SKM-1 treated with dmso at 0.1 percent for 144 hours (cell line): ENCODE results near the gene ALPI.
A peak's percentile ranks its signal among the peaks of the same experiment; 100 is the strongest.
"Not testable (repeated sequence)": the region's sequence is repeated elsewhere in the genome, so short reads cannot be mapped to it uniquely, and the experiment has no call there.

Experiments used
- DNase-seq: peaks from one replicate; lab custom pipeline; 2025; ENCODE audit not compliant: unreplicated experiment; lab: John Stamatoyannopoulos, UW

The ALPI gene

DNA sequence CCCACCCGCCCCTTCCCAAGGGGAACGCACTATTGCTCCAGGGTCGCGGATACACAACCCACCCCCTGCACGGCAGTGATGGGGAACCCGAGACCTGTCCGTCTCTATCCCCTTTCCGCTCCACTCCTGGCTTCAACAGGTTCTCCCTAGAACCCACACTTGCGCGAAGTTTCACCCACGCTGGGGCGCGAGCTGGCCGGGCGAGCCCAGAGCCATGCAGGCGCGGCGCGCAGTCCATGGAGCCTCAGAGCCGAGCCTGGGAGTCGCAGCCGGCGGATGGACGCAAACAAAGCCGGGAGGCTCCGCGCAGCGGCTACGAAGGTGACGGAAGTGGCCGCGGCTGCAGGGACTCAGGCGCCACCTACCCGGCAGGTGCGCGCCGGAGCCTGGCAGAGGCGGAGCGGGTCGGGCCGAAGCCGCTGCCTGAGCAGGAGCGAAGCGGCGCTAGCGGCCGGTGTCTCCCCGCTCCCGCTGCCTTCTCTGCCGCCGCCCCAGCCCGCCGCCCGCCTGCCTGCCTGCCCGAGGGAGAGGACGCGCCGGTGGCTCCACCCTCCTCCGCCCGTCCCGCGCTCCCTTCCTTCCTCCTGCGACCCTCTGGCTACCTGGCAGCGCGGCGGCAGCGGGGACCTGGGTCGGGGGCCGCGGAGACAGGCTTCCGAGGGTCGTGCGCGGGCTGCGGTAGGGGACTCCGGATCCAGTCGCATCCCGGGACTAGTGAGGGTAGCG is 35.3 kb upstream of the ALPI start:
- no peak for DNase-seq

DNA sequence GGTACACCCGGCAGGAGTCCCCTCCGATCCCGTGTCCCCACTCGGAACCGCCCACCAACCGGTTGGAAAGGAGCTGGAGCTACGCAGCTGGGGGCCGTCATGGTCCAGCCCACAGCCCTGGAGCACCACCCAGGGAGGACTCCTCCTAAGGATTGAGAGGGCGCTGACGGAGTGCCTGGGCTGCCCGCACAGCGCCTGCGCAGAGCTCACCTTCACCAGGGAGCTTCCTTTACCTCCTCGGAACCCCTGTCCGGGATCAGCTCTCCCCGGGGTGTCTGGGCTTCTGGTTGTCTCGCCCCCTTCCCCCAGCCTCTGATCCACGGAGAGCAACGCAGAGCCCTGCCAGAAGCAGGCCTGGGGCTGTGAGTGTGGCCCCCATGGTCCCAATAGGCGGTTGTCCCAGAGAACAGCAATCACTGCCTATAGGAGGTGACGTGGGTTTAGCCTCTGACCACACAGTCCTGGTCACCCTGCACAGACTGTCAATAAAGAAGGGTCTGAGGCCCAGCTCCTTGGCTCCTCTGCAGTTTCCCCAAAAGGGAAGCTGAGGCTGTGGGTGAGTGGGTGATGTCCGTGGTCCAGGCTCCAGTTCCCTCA is 34.7 kb upstream of the ALPI start:
- DNase-seq, result no peak

DNA sequence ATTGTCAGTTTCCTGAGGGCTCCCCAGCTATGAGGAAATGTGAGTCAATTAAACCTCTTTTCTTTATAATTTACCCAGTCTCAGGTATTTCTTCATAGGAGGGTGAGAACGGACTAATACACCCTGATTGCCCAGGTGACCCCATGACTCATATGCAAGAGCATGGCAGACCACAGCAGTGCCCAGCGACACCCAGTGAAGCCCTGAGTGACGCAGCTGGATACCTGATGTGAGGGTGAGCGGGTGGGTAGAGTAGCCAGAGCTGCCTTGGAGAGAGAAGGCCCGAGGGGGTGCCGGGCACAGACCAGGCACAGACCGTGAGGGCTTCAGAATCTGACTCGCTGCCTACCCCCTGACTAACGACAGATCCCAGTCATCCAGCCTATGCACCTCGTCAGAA is 33.9 kb upstream of the ALPI start:
- no peak for DNase-seq

DNA sequence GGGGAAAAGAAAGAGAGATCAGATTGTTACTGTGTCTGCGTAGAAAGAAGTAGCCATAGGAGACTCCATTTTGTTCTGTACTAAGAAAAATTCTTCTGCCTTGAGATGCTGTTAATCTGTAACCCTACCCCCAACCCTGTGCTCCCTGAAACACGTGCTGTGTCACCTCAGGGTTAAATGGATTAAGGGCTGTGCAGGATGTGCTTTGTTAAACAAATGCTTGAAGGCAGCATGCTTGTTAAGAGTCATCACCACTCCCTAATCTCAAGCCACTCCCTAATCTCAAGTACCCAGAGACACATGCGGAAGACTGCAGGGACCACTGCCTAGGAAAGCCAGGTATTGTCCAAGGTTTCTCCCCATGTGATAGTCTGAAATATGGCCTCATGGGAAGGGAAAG is 33.0 kb upstream of the ALPI start:
- not testable (repeated sequence) for DNase-seq

DNA sequence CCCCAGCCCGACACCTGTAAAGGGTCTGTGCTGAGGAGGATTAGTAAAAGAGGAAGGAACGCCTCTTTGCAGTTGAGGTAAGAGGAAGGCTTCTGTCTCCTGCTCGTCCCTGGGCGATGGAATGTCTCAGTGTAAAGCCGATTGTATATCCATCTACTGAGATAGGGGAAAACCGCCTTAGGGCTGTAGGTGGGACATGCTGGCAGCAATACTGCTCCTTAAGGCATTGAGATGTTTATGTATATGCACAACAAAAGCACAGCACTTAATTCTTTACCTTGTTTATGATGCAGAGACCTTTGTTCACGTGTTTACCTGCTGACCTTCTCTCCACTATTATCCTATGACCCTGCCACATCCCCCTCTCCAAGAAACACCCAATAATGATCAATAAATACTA is 32.5 kb upstream of the ALPI start:
- DNase-seq, result not testable (repeated sequence)

DNA sequence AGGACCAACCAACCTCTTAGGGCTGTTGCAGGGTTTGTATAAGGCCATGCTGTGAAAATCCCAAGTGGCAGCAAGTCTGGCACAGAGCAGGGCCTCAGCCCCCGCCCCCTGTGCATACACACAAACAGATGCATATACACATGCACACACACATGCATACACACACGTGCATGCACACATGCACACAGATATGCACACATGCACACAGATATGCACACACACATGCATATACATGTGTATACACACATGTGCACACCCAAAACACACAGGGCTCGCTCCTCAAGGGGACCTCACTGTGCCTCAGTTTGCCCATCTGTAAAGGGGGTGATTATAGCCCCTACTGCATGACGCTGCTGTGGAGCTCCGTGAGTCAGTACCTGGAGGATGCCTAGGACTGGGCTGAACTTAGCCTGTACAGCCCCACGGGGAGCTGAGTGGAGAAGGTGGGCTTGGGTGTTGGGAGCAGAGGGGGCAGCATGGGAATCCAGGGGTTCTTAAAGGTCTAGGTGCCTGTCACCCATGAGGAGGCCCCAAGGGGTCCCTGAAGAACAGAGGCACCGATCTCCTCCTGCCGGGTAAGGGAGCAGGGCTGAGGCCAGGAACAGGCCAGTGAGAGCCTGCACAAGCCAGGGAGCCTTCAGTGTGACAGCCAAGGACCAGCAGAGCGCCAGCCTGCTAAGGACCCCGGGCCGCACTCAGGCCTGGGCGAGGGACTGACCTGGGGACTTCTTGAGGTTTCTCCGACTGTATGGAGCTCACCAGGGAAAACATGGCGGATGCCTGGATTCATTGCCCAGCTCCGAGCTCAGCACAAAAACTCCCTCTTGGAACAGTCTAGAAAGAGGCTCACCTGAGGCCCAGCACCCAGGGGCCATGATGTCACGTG is 24.0 kb upstream of the ALPI start:
- no peak for DNase-seq

DNA sequence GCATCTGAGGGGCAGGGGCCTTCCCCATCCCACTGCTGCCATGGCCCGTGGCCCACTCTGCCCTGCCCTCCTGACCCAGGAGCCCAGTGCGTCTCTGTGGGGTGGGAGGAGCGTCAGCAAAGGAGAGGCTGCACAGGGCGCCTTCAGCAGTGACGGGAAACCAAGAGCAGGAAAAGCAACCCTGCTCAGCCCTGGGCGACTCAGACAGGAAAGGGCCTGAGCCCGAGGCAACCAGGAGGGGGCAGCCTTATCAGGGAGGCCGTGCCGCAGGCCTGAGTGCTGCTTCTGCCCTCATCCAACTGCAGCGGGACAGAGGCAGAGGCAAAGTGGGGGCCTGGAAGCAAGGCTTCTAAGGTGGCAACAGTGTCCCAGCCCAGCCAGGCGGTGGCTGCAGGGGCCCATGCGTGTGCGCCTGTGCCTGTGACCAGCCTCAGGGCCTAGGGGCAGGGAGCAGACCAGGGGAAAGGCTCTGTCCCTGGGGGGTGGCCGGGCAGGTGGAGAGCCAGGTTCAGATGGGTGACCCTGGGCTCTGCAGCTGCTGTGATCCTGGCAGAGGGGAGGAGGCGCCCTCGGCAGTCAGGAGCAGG is 23.3 kb upstream of the ALPI start:
- DNase-seq, result no peak

DNA sequence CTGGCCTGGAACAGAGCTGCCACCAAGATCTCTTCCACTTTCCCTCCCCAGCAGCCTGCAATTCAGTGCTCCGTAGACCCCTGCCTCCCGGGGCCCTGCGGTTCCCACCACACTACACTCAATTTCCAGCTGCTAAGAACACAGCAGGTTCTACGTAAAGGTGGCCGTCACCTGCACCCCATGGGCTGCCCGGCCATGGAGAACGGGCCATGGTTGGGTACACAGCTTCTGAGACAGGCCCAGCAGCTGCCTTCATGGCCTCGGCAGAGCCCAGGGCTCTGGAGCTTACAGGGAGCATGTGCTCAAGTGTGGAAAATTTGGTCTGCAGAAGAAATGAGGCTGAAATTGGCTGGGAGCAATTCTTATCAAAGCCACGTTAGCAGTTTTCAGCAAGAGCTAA is 22.3 kb upstream of the ALPI start:
- DNase-seq, result not testable (repeated sequence)

DNA sequence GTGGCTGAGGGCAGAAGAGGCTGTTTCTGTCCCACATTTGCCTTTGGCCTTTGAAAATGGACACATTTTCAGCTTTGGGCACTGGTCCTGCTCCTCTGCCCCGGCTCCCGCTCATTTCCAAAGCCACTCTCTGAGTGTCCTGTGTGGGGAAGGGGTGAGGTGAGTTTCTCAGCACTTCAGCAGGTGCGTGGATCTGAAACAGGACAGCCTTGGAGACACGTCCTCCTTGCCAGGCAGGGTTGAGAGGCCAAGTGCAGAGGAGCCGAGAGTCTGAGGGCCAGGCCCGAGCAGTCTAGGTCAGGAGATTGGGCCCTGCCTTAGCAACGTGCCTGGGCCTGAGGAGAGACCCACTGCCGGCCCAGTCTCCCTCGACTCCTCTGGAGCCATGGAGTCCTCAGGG is 21.9 kb upstream of the ALPI start:
- DNase-seq, result no peak

DNA sequence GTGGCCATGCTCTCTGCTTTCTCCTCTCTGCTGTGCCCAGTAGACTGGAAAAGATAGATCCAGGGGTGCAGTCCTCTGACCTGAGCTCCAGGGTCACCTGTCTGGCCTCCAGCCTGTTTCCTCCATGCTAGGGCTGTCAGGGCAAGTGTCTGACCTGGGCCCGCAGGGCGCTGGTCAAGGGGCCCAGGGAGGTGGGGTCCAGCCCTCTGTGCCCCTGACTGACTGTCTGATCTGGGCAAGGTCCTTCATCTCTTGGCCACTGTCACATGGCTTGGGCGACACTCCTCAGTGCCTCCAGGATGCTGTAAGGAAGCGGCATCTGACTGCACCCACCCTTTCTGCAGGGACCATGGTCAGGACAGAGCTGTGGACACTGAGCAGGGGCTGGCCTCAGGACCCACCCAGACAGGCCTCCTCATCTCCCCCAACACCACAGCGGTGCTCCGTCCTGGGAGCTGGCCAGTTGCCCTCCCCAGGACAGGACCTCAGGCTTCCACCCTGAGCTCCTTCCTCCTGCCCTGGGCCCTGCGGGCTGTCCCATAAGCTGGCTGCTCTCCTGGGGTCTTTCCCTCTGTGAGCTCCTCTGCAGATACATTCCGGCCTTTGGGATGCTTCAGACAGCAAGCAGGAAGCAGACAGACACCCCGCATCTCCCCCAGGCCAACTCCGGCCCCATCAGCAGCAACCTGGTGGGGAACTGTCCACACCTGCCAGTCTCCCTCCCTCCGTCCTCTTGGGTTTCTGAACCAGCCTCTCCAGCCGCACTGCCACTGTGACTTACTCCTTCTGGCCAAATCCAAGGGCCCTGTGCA is 21.2 kb upstream of the ALPI start:
- DNase-seq, result no peak

DNA sequence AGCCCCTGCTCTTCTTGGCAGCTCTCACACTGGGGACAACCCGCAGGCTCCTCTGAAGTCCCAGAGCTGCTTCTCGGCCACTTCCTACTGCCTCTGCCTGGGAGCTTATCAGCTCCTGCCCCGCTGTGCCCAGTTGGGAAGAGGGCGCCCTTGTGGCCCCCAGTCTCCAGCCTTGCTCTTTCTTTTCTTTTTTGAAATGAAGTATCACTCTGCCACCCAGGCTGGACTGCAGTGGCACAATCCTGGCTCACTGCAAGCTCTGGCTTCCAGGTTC is 20.6 kb upstream of the ALPI start:
- DNase-seq, result no peak

DNA sequence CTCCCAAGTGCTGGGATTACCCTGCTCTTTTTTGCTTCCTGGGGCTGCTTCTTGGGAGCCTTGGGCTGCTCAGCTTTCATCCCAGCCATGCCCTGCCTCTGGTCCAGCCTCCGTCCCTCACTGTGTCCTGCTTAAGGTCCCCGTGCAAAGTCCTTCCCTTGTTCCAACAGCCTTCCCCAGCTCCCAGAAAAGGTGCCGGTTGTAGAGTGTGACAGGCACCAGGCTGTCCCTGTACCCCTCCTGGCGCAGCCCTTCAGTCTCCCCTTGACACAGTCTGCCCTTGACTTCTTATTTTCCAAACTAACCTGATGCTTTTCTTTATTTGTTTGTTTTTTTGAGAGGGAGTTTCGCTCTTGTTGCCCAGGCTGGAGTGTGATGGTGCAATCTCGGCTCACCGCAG is 20.1 kb upstream of the ALPI start:
- DNase-seq, result no peak

DNA sequence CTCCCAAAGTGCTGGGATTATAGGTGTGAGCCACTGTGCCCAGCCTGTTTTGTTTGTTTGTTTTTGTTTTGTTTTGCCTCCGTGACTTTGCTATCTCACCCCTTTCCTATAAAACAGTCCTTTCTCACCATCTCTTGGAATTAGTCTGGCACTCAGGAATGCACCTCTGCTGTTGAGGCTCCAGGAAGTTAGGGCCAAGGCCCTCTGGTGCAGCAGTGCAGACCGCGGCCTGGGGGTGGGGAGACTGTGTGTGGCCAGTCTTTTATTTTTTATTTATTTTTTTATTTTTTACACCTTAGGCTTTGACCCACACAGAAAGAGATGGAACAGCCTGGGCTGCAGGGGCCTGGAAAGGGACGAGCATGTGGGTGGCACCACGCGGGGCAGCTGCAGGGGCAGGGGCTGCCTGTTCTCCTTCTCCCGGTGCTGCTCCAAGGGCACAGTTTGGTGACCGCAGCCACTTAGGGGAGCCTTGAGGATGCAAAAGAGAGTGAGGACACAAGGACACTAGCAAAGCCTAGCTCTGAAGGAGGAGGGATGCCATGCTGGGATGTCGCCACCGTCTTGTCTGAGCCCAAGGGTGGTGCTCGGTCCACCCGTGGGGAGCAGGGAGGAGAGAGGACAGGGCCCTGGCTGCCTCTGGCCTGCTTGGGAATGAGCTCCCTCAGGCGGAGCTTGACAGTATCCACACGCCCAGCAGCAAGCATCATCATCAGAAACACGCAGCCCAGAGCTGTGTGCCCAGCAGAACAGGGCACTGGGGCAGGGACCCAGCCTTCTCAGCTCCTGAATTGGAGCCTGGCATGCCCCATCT is 19.4 kb upstream of the ALPI start:
- no peak for DNase-seq

DNA sequence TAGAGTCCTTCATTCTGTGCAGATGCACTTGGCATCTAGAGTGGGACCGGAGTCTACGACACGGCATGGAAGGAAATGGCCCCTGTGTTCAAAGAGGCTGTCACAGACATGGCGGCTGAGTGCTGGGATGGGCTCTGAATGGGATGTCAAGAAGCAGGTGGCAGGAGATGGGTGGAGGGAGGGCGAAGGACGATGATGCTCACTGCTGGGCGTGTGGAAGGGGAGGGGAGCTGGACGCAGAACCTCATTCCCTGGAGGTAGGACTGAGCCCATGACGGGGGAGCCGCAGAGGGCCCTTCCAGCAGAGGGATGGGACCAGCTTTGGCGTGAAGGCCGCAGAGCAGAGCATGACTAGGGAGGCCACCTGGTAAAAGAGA is 18.8 kb upstream of the ALPI start:
- DNase-seq, result no peak

DNA sequence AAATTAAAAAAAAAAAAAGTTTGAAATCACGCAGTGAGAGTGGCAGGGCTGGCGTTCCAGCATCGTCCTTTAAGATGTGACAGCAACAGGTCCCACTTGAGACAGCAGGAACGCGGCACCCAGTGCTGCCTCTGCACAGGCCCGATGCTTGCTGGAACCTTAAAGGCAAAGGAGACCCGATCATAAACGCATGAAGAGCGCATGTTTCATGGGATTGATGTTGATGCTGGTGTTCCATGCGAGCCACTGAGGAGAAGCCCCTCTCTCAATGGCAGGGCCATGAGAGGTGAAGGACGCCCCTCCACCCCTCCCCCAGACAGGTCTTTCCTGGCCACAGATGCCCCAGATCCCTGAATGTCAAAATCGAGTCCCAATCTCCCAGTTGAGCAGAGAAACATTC is 17.9 kb upstream of the ALPI start:
- DNase-seq, result no peak

DNA sequence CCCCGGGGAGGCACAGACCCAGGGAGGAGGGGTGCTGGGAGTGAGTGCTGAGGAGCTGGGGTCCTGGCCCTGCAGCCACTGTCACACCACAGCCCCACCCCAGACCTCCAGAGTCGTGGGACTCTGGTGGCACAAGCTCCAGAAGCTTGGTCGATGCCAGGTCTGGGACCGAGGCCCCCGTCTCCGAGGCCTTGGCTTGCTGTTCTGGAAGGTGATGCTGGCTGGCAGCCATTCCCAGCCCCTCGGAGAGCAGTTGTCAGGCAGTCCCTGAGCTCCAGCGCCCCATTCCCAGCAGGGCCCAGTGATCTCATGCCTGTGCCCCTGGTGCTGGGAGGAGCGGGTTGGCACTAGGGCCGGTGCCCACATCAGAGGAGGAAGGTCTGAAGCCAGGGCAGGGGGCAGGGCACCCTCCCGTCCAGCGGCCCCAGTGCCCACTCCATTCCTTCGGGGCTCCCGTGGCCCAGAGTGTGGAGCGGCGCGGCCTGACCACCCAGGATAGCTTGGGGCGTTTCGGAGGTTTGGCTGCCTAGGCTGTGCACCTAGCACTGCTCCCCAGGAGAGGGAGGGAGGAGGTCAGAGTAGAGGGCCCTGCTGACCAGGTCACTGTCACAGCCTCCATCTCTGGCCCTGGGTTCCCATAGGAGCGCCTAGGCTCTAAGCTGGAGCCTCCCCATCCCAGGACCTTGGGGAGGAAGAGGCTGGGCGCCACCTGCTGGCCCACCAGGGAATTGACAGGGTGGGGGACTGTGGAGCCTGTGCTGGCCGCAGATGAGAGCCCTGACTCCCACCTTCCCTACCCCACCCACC is 16.8 kb upstream of the ALPI start:
- DNase-seq, result no peak

DNA sequence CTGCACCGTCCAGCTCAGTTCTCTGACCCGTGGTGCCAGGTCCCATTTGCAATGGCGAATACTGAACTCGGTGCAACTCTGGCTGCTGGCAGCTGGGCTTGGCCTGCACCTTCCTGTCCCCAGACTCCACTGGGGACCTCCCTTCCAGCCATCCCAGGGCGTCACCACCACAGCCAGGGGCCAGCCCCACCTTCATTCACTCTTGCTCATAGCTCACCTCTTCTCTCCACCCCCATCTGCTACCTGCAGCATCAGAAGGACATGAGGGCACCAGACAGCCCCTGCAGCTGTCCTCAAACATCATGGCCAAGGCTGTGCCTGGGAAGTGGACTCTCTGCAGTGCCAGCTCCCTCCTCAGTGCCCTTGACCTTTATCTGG is 16.2 kb upstream of the ALPI start:
- no peak for DNase-seq

DNA sequence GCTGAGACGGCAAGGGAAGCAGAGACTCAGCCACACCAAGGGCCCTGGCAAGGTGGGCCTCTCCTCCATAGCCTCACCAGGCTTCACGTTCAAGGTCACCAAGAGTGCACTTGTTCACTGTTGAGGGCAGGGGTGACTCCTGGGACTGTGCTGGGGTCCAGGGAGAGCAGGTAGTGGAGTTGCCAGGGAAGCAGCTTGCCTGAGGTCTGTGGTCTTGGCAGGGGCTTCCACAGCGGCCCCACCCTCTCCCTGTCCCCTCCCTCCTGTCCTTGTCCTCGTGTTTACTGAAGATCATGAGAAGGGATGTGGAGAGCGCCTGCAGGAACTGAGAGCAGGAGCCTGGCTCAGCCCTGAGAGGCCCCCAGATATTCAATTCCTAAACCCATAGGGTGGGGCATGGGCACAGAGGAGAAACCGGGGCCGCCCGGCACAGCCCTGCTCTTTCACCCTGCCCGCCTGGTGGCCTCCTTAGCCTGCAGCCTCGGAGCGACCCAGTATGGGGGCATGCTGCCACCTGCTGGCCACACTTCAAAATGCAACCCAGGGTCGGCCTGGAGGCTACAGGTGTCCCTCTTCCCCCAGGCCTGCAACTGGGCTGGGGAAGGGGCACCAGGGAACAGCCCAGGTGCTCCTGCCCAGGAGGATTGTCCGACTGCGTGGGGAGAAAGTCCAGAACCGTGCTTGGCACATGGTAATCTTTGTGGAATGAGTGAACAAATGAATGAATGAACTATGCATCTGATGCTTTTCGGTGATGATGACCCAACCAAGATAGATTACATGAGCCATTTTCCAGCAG is 15.5 kb upstream of the ALPI start:
- peak; percentile 52 for DNase-seq

DNA sequence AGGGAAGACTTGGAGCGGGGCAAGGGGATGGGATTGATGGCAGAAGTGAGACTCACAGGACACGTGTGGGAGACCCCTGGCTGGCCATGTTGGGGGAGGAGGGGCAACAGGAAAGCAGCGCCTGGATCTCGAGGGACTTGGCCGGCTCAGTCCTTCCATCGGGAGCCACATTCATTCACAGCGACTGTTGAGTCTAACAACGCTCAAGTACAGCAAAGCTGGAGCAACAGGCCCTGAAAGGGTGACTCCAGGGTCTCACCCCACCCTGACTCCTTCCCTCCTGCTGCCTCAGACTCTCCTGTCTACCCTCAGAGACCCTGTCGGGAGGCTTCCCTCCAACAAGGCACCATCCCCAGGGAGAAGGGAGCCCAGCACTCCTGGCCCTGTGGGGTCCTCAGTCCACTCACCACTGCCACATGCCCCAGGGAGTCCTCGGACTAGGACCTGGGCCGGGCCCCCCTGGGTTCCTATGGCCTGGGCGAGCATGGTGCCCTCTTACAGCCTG is 14.8 kb upstream of the ALPI start:
- no peak for DNase-seq
